Neural progenitor cell (in vitro differentiated cells): ENCODE data around the gene CASQ1.

Experiments
- EZH2 ChIP-seq: fragments of 200-600 bp; sonication (generic); IDR thresholded peaks from 2 replicates; pipeline ENCODE4 v1.6.1; 2017; ENCODE audit warnings: antibody characterized with exemption, mild to moderate bottlenecking, moderate library complexity
- TF ChIP-seq, protein P1 (sequence below): fragments of 200-600 bp; sonication (generic); IDR thresholded peaks from 2 replicates; pipeline ENCODE4 v1.5.1; 2017; ENCODE audit warnings: antibody characterized with exemption, mild to moderate bottlenecking

DNA sequence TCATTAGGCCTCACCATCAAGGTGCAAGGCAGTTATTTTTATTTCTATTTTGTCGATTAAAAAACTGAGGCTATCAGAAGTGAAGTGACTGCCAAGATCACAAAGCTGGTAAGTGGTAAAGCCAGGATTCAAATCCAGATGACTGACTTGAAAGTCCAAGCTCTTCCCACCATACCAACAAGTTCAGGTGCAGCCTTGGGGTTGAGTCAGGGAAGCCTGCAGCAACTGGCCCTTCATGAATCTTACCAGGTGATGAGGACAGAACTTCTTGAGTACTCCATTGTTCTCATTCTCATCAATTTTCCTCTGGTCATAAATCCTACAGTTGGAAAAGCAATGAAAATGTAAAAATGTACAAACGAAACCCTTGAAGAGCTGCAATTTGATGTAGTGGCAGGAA is 35.0 kb downstream of the CASQ1 start:
- TF ChIP-seq, protein P1, sequence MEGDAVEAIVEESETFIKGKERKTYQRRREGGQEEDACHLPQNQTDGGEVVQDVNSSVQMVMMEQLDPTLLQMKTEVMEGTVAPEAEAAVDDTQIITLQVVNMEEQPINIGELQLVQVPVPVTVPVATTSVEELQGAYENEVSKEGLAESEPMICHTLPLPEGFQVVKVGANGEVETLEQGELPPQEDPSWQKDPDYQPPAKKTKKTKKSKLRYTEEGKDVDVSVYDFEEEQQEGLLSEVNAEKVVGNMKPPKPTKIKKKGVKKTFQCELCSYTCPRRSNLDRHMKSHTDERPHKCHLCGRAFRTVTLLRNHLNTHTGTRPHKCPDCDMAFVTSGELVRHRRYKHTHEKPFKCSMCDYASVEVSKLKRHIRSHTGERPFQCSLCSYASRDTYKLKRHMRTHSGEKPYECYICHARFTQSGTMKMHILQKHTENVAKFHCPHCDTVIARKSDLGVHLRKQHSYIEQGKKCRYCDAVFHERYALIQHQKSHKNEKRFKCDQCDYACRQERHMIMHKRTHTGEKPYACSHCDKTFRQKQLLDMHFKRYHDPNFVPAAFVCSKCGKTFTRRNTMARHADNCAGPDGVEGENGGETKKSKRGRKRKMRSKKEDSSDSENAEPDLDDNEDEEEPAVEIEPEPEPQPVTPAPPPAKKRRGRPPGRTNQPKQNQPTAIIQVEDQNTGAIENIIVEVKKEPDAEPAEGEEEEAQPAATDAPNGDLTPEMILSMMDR = no peak
- no peak for TF ChIP-seq EZH2
